Mesenchymal stem cell (in vitro differentiated cells and primary cell): ENCODE data around the gene PNPLA3. TPM values are rescaled to one million over a fixed set of nuclear protein-coding genes. Genes with fewer than 3 reads are reported as not detected.

Source experiments
- DNase-seq: peaks from one replicate; pipeline ENCODE4 v3.0.0-alpha.2; 2013
- H2AFZ ChIP-seq: one replicate; pipeline ENCODE4 v1.6.1; 2013; ENCODE audit warnings: low read depth, mild to moderate bottlenecking, control low read depth, inconsistent platforms, low read length, moderate library complexity
- H2AK5ac ChIP-seq: 2 replicates; pipeline ENCODE4 v1.6.1; 2013; ENCODE audit warnings: low read length, moderate library complexity, mild to moderate bottlenecking, inconsistent platforms; ENCODE audit not compliant: severe bottlenecking
- H2BK120ac ChIP-seq: one replicate; pipeline ENCODE4 v1.6.1; 2013; ENCODE audit warnings: low read depth, mild to moderate bottlenecking, inconsistent platforms, low read length, moderate library complexity
- H2BK12ac ChIP-seq, 2 experiments: one replicate each; pipeline ENCODE4 v1.6.1; 2013; ENCODE audit warnings: inconsistent platforms in 2 of 2, low read length in 2 of 2, mild to moderate bottlenecking in 2 of 2, moderate library complexity in 2 of 2, control low read depth in 1 of 2
- H2BK15ac ChIP-seq: one replicate; pipeline ENCODE4 v1.6.1; 2013; ENCODE audit warnings: mild to moderate bottlenecking, low read depth, inconsistent platforms; ENCODE audit not compliant: poor library complexity, severe bottlenecking
- H2BK5ac ChIP-seq: 2 replicates; pipeline ENCODE4 v1.6.1; 2013; ENCODE audit warnings: low read depth, mild to moderate bottlenecking, low read length, control low read depth, inconsistent platforms; ENCODE audit not compliant: poor library complexity, severe bottlenecking
- H3K14ac ChIP-seq, 2 experiments: one replicate each; pipeline ENCODE4 v1.6.1; 2013; ENCODE audit warnings: inconsistent platforms in 2 of 2, low read length in 2 of 2, control low read depth in 1 of 2, mild to moderate bottlenecking in 1 of 2, moderate library complexity in 1 of 2
- H3K18ac ChIP-seq, 2 experiments: one replicate each; pipeline ENCODE4 v1.6.1; 2013; ENCODE audit warnings: inconsistent platforms in 2 of 2, low read length in 2 of 2, control low read depth in 1 of 2, low read depth in 1 of 2, mild to moderate bottlenecking in 1 of 2
- H3K23ac ChIP-seq, 2 experiments: one replicate each; pipeline ENCODE4 v1.6.1; 2013; ENCODE audit warnings: inconsistent platforms in 2 of 2, low read length in 2 of 2, mild to moderate bottlenecking in 2 of 2, moderate library complexity in 2 of 2, control low read depth in 1 of 2
- H3K27ac ChIP-seq: 2 replicates; pipeline ENCODE4 v1.5.1; 2013; ENCODE audit warnings: mild to moderate bottlenecking, moderate library complexity, low read length, control low read depth, inconsistent platforms; ENCODE audit not compliant: poor library complexity, severe bottlenecking
- H3K27me3 ChIP-seq, 2 experiments: 2 replicates each; pipeline versions ENCODE4 v1.6.1 to v1.7.0; 2013; ENCODE audit warnings: low read length in 2 of 2, mild to moderate bottlenecking in 2 of 2, moderate library complexity in 2 of 2, control low read depth in 1 of 2, inconsistent platforms in 1 of 2; ENCODE audit not compliant: control insufficient read depth in 1 of 2, insufficient read depth in 1 of 2
- H3K36me3 ChIP-seq, 2 experiments: 2 replicates each; pipeline versions ENCODE4 v1.6.1 to v1.7.0; 2013; ENCODE audit warnings: low read length in 2 of 2, control low read depth in 1 of 2, inconsistent platforms in 1 of 2, low read depth in 1 of 2, mild to moderate bottlenecking in 1 of 2; ENCODE audit not compliant: insufficient read depth in 2 of 2, control insufficient read depth in 1 of 2
- H3K4ac ChIP-seq, 2 experiments: one replicate each; pipeline ENCODE4 v1.6.1; 2013; ENCODE audit warnings: inconsistent platforms in 2 of 2, low read length in 2 of 2, mild to moderate bottlenecking in 2 of 2, moderate library complexity in 2 of 2, control low read depth in 1 of 2, low read depth in 1 of 2
- H3K4me1 ChIP-seq: 2 replicates; pipeline ENCODE4 v1.6.1; 2013; ENCODE audit warnings: low read depth, low read length, control low read depth; ENCODE audit not compliant: control insufficient read depth, insufficient read depth
- H3K4me2 ChIP-seq: 2 replicates; pipeline ENCODE4 v1.6.1; 2013; ENCODE audit warnings: low read length, mild to moderate bottlenecking, inconsistent platforms; ENCODE audit not compliant: poor library complexity, severe bottlenecking
- H3K4me3 ChIP-seq, 2 experiments: 2 replicates each; pipeline versions ENCODE4 v1.5.1 to v1.7.0; 2013; ENCODE audit warnings: low read length in 2 of 2, mild to moderate bottlenecking in 2 of 2, control low read depth in 1 of 2, low read depth in 1 of 2; ENCODE audit not compliant: insufficient read depth in 1 of 2
- H3K79me1 ChIP-seq: replicated peaks from 2 replicates; pipeline ENCODE4 v1.6.1; 2013; ENCODE audit warnings: mild to moderate bottlenecking, control low read depth, low read length, inconsistent platforms; ENCODE audit not compliant: poor library complexity, severe bottlenecking
- H3K9ac ChIP-seq: 2 replicates; pipeline ENCODE4 v1.7.0; 2013; ENCODE audit warnings: mild to moderate bottlenecking, low read length, moderate library complexity
- H3K9me3 ChIP-seq: 2 replicates; pipeline ENCODE4 v1.7.0; 2013; ENCODE audit warnings: mild to moderate bottlenecking, low read length; ENCODE audit not compliant: control insufficient read depth
- H4K8ac ChIP-seq: one replicate; pipeline ENCODE4 v1.6.1; 2013; ENCODE audit warnings: inconsistent platforms, mild to moderate bottlenecking, low read length, moderate library complexity
- H4K91ac ChIP-seq: one replicate; pipeline ENCODE4 v1.6.1; 2013; ENCODE audit warnings: mild to moderate bottlenecking, low read length, inconsistent platforms
- WGBS: methylation state at CpG from one replicate; pipeline ENCODE4 v1.1.7; 2013; ENCODE audit warnings: mixed read lengths; 5-methylcytosine and 5-hydroxymethylcytosine counted together
- polyA plus RNA-seq, 2 experiments: library from polyadenylated mRNA; stranded (reverse); fragments of 200-250 nt; gene quantifications; one replicate each; pipeline ENCODE4 v1.2.3, GENCODE V29; 2013

PNPLA3 gene
- 26.7 TPM for polyA plus RNA-seq (2013, experiment 1 of 2)
- polyA plus RNA-seq (2013, experiment 2 of 2): 25.6 TPM

- no peak within 1 kb of the TSS for H2AK5ac ChIP-seq
Measured at GRCh38 chr22:43923631-43924464, at the start of gene PNPLA3. TSS of gene PNPLA3 (plus strand) at chr22:43923805. CDS start at chr22:43923912, 107 bp downstream.

GRCh38 chr22:43876866-43877509 is 46.6 kb upstream of the PNPLA3 start:
- Histone ChIP-seq H2AK5ac (no peak overlapping the region), H2BK15ac (no peak overlapping the region), H3K4me1 (no peaks in the 10 kb centered on the region), H3K14ac (no peak overlapping the region), H2BK5ac (no peak overlapping the region), H3K4me2 (no peak overlapping the region), H2BK12ac (no peak overlapping the region), H3K4ac (no peak overlapping the region), H3K9me3 (no peaks in the 10 kb centered on the region), H3K4me3 (no peak overlapping the region), H3K9ac (no peak overlapping the region), H3K27me3 (peaks cover 31 to 68% of the 10 kb centered on the region in 2 experiments), H3K79me1 (no peaks in the 10 kb centered on the region), H4K91ac (no peak overlapping the region), H3K23ac (no peak overlapping the region), H2BK120ac (no peak overlapping the region), H3K36me3 (no peaks in the 10 kb centered on the region), H3K18ac (no peak overlapping the region), H2AFZ (no peak overlapping the region), H4K8ac (no peak overlapping the region), H3K27ac (no peak overlapping the region)
- DNase-seq: no peak
- 74% methylated on average over 5 of the region's 5 CpGs for WGBS

More at GRCh38 chr22:43923631-43924464, at the start of gene PNPLA3:
- H3K27me3 ChIP-seq: no peaks in the 10 kb centered on the region
- peak within 1 kb of the TSS; percentile 87 for H4K91ac ChIP-seq
- H4K8ac ChIP-seq: peak within 1 kb of the TSS; percentile 95
- peak within 1 kb of the TSS in 1 of 2 experiments; percentile 94 for H3K14ac ChIP-seq
- H2BK12ac ChIP-seq: peak within 1 kb of the TSS; percentile 62 to 82
- peak within 1 kb of the TSS; percentile 76 to 80 for H3K4me3 ChIP-seq
- peak within 1 kb of the TSS; percentile 96 to 97 for H3K18ac ChIP-seq
- peak within 1 kb of the TSS; percentile 88 for H2BK120ac ChIP-seq
- peaks cover 30% of the 10 kb centered on the region for H3K4me1 ChIP-seq
- peak within 1 kb of the TSS; percentile 45 for H3K27ac ChIP-seq
- peak within 1 kb of the TSS; percentile 78 for H3K9ac ChIP-seq
- peaks cover 13% of the 10 kb centered on the region for H3K79me1 ChIP-seq
- peak within 1 kb of the TSS; percentile 75 for H2AFZ ChIP-seq
- 0% methylated on average over 47 of the region's 100 CpGs for WGBS
- H3K23ac ChIP-seq: peak within 1 kb of the TSS in 1 of 2 experiments; percentile 81
- peak within 1 kb of the TSS; percentile 66 to 79 for H3K4ac ChIP-seq
- H3K9me3 ChIP-seq: no peaks in the 10 kb centered on the region
- DNase-seq: peak; percentile 92
- H2BK5ac ChIP-seq: peak within 1 kb of the TSS; percentile 39
- peak within 1 kb of the TSS; percentile 80 for H2BK15ac ChIP-seq
- H3K4me2 ChIP-seq: peak within 1 kb of the TSS; percentile 84
- H3K36me3 ChIP-seq: peaks cover 10 to 14% of the 10 kb centered on the region in 2 experiments

GRCh38 chr22:43878079-43878795 is 45.4 kb upstream of the PNPLA3 start:
- Histone ChIP-seq H3K4me1 (no peaks in the 10 kb centered on the region), H3K9ac (no peak overlapping the region), H3K23ac (no peak overlapping the region), H3K27me3 (peaks cover 31 to 68% of the 10 kb centered on the region in 2 experiments), H3K4me3 (no peak overlapping the region), H3K4ac (no peak overlapping the region), H2BK12ac (no peak overlapping the region), H3K18ac (no peak overlapping the region), H2BK5ac (no peak overlapping the region), H4K91ac (no peak overlapping the region), H2AFZ (no peak overlapping the region), H2AK5ac (no peak overlapping the region), H3K14ac (no peak overlapping the region), H3K4me2 (no peak overlapping the region), H3K36me3 (no peaks in the 10 kb centered on the region), H3K27ac (no peak overlapping the region), H3K9me3 (peaks cover 5% of the 10 kb centered on the region), H2BK120ac (no peak overlapping the region), H2BK15ac (no peak overlapping the region), H4K8ac (no peak overlapping the region), H3K79me1 (no peaks in the 10 kb centered on the region)
- 77% methylated on average over 12 of the region's 12 CpGs for WGBS
- DNase-seq: no peak
